ENCODE results near the gene NECAB3.

The NECAB3 gene

DNA sequence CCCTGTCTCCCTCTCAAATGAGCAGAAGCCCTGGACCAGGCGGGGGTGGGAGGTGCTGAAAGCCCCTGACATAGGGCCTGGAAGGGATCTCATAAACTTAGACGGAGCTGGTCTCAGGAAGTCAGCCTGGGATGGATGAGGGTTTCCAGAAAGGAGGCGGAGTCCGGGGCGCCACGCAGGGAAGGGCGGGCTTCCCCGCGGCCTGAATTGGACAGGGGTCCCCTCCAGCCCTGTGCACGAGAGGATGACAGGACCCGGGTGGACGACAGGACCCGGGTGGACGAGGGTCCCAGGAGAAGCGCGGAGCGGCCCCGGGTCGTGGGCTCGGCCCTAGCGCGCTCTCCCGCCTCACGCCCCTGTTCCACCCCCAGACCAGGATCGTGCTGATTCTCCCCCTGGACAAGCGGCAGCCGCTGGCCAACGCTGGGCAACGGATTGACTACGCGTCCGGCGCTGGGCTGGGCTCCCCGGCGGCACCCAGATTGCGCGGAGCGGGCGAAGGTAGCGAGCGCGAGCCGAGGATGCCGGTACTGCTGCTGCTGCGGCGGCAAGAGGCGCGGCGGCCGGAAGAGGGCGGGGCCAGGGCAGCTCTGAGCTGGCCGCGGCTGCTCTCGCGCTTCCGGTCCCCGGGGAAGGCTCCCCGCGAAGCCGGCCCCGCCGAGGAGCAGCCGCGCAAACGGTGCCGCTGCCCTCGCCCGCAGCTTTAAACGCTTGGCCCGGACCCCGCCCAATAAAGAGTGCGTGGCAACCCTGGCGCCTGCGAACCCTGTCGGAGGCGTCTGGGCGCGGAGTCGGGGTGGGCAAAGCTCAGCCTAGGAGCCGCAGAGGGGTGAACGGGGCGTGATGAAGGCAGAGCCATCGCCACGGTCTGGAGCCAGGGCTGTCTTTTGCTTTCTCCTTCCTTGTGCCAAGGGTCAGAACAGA, 10.8 kb downstream of the NECAB3 start:
- peak; percentile 47 to 77 for DNase-seq

DNA sequence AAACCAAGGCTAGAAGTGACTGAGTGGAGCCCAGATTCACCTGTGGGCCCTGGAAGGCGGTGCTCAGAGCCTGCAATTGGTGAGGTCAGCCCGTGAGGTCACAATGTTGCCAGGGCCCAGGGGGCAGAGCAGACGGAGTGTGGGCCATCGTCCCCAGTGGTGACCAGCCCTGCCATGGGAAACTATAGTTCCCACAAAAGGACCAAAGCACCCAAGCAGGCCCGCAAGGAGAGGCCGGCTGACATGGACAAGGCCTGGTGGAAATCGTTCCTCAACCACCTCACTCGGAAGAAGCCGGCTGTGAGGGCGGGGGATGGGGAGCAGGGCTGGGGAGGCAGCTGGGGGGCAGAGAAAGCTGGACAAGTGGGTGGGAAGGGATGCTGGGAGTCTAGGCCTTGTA, 12.1 kb downstream of the NECAB3 start, which contains the start of gene C20orf144:
TSS of gene C20orf144 (plus strand) at position 156 of the 400 bp plus-strand sequence. CDS start at position 175, 19 bp downstream.
- no peak for DNase-seq

DNA sequence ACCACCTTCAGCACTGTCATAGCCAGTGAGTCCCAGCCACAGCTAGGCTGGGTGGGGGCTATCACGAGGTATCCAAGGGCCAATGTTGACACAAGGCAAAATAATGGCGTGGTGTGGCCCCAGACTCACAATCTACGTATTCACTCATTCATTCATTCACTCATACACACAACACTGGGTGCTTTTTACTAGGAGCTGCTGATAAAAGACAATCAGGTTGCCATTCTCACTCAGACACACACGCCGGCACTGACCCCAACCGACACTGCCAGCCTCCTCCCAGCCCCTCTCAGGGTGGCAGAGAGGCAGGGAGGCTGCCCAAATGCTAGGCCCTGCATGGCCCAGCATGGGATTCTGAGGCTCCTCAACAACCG, 13.6 kb downstream of the NECAB3 start:
- no peak for DNase-seq

DNA sequence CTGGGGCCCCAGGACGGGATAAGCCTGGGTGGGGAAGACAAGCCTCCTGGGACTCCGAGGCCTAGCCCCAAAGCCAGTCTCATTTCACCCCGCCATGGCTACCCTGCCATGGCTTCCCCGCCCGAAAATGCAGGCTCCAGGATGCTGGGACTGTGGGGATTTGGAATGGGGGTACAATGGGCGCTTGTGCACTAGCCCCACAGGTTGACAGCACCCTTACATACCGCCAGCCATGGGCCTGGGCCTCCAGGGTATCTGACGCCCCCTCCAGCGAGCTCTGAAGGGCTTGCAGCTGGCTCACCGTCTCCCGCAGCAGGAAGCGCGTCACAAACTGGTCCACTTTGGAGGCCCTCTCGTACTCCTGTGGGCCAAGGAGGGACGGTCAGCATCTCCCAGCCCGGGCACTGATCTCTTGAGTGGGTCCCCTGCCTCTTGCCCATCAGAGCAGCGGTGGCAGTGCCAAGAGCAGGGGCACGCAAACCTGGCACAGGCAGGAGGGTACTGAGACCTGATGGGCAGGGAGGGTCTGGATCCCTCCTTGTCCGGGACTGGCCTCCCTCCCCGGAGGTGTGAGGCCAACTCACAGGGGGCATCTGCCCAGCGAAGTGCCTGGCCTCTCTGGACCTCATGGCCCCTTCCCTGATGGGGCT, 14.1 kb downstream of the NECAB3 start:
- DNase-seq: no peak

DNA sequence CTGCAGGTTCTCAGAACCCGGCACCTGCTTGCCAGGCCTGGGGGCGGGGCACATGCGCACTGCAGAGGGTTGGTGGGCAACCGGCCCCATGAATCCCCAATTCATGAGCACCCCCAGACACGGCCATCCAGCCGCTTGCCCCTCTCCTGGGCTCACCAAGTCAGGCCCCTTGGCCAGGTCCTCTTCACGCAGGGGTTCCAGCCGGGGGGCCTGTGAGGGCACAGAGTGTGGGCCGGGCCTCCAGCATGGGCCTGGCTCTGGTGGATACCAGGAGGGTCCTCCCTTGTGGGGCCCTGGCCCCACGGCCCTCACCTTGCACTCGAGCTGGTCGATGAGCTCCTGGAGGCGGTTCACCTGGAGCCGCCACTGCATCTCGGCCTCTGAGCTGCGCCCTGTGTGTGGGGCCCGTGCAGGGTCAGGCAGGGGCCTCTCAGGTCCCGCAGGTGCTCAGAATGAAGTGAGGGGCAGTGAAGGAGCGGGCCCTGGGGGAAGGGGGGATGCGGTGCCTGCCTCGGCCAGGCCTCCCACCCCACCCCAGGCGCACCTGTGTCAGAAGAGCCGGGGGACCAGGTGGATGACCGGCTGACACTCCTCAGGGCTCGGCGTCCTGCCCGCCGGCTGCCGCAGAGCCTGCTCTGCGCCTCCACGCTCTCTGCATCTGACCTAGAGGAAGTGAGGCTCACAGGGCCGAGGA, 14.7 kb downstream of the NECAB3 start:
- no peak for DNase-seq

DNA sequence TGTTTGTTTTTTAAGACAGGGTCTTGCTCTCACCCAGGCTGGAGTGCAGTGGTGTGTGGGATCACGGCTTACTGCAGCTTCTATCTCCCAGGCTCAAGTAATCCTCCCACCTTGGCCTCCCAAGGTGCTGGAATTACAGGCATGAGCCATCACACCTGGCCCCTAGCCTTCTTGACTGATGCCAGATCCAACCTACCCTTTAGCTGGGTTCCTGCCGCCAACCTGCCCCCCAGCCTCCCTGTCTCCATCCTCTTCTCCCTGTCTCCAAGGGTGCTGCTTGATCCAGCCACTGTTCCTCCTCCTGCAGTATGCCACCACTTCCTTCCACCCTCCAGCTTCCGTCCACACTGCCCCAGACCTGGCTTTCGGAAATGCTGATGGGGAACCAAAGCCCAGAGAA, 15.3 kb downstream of the NECAB3 start:
- DNase-seq: no peak

DNA sequence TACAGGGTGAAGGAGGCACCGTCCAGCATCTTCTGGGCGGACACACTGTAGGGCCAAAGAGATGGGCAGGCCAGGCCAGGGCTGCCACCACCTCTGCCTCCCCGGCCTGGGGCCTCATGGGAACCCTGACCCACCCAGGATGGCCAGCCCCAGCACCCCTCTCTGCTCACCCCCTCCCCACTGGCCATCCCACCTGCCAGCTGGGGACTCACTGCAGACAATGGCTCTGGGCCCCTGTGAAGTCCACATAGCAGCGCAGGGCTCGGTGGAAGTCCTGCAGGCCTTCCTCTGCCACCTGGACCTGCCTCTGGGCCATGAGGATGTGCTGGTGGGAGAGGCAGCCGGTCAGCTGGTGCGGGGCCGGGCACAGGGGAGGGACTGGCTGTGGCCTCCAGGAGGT, 15.7 kb downstream of the NECAB3 start:
- DNase-seq: no peak

DNA sequence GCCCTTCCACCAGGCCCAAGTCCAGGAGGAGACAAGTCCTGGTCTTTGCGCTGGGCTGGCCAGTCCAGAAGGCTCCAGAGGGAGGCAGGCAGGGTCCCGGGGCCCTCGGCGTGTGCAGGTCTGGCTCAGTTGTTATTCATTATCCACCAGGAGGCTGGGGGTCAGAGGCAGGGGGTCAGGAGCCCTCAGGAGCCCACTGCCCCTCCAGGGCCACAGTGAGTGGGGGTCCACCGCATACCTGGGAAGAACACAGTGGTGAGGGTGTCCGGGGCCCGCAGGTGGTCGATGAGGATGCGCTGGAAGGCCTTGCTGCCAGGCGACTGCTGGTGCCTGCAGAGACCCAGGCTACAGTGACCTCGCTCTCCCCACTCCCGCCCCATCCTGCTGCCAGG, 16.5 kb downstream of the NECAB3 start:
- DNase-seq: no peak

DNA sequence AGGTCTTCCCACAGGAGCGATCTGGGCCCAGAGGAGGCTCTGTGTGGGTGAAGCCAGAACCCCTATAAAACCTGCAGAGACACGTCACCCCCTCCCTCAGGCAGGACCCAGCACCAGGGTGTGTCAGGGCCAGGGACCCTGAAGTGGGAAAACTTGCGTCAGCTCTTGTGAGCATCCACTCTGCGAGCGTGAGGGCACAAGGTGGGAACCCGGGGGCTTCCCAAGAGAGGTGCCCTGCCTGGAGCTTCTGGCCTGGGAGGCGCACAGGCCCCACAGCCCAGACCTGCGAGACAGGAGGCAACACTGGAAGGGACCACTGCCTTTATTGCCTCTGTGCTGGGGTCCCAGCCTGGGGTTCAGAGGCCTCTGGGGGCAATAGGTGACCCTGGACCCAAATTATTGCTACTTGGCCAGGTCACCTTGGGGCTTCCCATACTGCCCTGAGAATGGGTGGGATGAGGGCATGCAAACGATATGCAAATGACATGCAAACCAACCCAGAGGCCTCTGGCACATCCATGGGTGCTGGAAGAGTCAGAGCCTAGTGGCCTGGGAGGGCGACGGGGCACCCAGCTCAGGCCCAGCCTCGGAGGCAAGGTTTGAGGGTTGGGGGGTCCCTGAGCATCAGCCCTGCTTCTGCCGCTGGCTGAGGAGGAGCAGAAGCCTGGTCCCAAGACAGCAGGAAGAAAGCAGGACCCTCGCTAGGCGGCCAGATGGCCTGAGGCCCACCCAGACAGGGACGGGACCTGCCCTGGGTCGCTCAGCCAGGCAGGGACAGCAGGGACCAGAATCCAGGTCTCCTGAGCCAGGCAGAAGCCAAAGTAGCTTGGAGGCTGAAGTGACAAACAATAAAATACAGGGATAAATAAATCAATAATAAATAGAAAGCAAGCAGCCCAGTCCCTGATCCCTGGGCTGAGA, 17.2 kb downstream of the NECAB3 start:
- no peak for DNase-seq

DNA sequence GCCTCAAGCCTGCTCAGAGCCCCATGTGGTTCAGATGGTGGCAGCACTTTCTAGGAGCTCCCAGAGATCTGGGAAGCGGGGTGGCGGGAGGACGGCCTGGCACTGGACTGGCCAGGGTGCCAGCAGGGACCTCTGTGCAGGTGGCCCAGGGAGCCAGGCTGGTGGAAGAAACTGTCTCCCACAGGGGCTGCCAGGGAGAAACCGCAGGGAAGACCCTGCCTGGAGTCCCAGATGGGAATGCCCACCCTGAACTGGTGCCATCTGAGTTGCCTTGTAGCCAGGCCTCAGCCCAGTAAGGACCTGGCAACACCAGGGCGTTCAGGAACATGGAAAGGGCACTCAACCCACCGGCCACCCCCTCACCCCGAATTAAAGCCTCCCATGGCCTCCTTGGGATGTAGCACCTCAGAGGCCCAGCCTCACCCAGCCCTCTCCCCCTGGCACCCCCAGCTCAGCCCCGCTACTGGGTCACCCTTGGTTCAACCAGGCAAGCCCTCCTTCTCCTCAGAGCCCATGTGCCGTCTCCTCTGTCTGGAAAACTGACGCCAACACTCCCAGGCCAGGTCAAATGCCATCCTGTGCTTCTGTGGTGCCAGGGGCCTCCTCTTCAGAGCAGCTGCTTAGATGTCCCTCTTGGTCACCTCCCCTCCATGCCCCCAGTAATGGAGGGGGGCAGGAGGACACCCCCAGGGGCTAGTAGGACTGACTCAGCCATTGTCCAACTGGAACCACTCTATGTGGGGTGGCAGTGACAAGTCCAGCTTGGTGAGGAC, 18.0 kb downstream of the NECAB3 start:
- no peak for DNase-seq

DNA sequence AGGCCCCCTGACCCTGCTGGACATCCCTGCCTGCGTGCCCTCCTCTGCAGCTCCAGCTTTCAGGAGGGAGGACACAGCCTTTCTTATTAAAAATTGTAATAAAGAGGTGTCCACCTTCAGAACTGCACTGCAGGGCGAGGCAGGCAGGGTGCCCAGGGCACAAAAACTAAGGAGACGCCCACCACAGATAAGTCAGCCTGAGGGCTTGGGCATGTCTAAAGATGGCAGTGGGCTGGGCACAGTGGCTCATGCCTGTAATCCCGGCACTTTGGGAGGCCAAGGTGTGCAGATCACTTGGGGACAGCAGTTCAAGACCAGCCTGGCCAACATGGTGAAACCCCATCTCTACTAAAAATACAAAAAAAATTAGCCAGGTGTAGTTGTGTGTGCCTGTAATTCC, 19.1 kb downstream of the NECAB3 start:
- no peak for DNase-seq

DNA sequence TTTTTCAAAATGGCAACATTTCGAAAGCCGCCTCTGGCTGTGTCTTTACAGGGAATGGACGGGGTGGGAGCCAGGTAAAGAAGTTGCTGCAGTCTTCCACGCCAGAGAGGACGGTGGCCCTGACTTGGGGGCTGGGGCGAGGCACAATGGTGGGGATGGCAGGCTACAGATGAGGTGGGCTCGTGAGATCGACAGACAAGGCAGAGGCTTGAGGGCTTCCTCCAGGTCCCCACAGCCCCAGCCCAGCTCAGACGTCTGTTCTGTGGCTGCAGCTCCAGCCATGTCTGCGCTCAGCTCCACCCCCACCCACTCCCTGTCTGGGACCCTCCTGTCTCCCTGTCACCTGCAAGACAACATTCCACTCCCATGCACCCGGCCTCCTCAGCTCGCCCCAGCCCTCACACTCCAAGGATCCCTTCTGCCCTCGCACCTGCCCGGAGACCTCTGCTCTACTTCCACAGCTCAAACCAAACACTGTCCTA, 19.5 kb downstream of the NECAB3 start:
- DNase-seq: no peak

DNA sequence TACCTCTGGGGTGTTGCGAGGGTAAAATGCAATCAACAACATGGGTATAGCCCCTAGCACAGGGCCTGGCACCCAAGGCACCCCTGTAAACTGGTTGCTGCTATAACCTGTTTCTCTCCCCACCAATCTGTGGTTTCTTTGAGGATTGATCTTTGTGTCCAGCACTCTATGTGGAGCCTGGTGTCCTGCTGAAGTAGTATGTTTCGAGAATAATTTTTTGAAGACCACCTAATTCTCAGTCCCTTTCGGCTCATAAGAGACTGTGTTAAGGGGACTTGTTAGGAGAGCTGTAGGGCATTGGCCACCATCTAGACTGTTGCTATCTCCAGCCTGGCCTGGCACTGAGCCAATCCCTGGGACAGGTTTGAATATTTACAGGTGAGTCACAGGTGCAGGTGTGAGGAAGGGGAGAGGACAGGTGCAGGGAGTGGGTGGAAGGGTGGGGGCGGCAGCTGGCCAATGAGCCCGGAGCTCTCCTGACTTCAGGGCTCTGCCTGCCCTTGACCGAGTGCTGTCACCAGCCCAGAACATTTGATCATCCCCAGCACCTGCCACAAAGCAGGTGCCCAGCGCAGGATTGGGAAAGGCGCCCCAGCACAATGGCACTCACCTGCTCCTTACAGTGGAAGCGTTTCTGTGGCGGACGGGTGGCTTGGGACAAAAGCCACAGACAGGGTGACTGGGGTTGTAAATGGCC, 20.2 kb downstream of the NECAB3 start:
- peak in 1 of 2 experiments; percentile 18 for DNase-seq

DNA sequence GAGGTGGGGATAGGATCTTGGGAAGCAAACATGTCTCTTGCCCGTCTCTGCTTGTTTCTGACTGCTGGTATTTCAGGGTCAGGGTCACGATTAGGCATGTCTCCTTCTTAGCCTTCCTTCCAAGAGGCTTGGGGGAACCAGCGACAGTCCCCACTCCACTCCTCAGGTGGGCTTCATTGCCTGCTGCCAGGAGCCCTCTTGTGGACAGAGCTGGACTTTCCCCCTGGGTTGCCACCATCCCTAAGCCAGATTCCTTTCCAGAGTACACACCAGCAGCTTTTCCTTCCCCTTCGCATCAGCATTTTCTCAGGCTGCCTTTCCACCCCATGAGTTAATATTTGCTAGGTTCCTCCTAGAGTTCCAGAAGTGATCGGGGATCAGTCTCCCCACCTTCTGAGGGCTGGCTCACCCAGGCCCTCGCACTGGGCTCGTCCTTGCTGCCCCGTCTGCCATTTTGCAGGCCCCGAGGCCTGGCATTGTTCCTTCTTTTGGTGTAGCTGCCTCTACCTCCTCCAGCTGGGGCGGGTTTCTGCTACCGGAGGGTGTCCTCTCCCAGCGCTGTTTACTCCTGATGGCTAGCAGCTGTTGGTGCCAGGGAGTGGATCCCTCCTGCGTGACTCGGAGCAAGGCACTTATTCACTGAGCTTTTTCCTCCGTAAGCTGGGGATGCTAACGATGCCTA, 20.9 kb downstream of the NECAB3 start:
- peak; percentile 35 to 61 for DNase-seq

DNA sequence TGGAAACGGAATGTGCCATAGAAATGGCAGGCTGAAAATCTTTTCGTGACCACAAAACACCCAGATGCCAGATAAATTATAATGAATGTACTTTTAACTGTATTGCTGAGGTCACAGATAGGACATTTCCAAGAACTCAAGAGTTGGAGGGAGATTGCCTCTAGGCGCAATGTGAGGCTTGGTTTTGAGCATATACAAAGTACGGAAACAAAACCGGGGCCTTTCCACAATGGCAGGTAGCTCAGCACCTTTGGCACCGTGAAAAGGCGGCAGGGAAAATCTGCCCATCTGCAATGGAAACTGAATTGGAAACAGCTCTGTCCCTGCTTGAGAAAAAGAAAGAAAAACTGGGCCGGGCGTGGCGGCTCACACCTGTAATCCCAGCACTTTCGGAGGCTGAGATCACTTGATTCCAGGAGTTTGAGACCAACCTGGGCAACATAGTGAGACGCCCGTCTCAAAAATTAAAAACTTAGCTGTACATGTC, 22.6 kb downstream of the NECAB3 start:
- DNase-seq: no peak

DNA sequence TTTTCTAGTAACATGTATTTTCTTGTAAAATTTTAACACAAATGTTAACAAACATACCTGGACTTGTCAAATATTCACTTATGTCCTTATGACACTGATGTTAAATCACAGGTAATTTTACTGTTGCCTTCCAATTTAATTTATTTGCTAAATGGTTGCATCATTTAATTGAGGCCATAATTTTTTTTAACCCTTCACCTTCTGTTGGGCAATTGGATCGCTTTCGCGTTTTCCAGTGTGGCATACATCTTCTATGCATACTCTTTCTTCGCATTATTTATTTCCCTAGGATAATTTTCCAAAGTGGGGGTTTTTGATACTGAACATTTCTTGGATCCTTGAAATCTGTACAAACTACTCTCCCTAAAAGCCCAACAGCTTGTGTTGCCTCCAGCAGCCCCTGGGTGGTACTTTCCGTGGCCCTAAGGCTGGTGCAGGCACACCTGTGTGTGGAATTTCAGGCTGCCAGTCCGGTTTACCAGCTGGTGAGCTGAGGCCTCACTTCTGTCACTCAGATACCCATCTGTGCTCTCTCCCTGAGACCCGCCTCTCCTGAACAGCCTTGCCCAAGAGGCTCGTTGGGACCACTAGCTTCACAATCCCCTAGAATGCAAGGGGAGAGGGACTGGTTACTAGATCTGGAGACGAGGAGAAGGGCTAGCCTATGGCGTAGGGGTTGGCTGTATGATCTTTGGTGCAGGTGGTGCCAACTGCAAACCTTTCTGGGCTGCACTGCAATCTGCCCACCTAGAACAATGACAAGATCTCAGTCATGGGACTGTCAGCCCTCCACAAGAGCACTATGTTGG, 23.3 kb downstream of the NECAB3 start:
- peak in 1 of 2 experiments; percentile 52 for DNase-seq

DNA sequence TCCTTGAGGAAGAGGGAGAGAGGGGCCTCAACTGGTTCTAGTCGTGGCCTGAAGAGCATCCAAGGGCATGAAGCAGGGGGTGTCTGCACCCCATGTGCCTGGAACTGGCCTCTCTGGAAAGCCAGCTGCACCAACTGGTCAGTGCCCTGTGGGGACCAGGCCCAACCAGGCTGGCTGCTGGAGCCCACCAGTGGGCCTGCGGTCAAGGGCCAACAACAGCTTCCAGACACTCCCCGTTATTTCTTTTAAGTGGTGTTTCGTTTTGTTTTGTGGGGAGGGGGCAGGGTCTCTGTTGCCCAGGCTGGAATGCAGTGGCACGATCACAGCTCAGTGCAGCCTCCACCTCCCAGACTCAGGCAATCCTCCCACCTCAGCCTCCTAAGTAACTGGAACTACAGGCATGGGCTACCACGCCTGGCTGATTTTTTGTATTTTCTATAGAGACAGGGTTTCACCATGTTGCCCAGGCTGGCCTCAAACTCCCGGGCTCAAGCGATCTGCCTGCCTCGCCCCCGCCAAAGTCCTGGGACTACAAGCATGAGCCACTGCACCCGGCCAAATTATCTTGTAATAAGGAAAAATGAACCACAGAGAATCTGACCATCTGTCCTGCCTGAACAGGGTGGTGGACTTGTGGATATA, 24.0 kb downstream of the NECAB3 start:
- DNase-seq: peak in 1 of 2 experiments; percentile 67

DNA sequence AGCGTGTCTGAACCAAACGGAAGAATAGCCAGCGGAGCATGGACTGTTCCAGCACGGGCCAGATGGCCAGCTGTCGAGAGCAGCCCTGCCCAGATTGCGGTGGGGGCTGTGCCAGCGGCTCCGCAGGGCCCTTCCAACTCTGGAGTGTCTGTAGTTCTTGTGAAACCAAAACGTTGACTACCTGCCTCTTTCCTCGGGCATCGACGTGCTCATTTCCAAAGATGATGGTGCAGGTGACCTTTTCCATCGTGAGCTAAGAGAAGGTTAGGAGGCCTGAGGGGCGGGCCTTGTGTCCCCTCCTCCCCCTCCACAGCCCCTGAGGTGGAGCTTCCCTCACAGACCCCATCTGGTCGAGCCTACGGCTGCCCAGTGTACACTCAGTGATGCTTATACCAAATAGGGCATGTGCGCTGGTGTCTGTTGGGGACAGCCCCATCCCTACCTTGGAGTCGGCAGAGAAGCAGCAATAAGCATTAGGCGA, 25.0 kb downstream of the NECAB3 start:
- peak; percentile 69 to 90 for DNase-seq
